IPS-18a (cell line): Measurements from ENCODE around the gene PDE6A.

ENCODE experiments used
- H3K27ac ChIP-seq: one replicate; pipeline ENCODE4 v1.5.1; 2013; ENCODE audit warnings: low read length
- H3K27me3 ChIP-seq: one replicate; pipeline ENCODE4 v1.6.1; 2013; ENCODE audit warnings: mild to moderate bottlenecking, low read length; ENCODE audit not compliant: control insufficient read depth, insufficient read depth
- H3K36me3 ChIP-seq: one replicate; pipeline ENCODE4 v1.6.1; 2013; ENCODE audit warnings: low read depth, low read length; ENCODE audit not compliant: control insufficient read depth
- H3K4me1 ChIP-seq: one replicate; pipeline ENCODE4 v1.6.1; 2013; ENCODE audit warnings: low read depth, low read length; ENCODE audit not compliant: control insufficient read depth
- H3K4me3 ChIP-seq: one replicate; pipeline ENCODE4 v1.5.1; 2013; ENCODE audit warnings: low read length
- H3K9ac ChIP-seq: one replicate; pipeline ENCODE4 v1.6.1; 2013; ENCODE audit warnings: mild to moderate bottlenecking, low read length, moderate library complexity
- H3K9me3 ChIP-seq: one replicate; pipeline ENCODE4 v1.6.1; 2013; ENCODE audit warnings: low read depth, low read length; ENCODE audit not compliant: control insufficient read depth

The PDE6A gene

DNA sequence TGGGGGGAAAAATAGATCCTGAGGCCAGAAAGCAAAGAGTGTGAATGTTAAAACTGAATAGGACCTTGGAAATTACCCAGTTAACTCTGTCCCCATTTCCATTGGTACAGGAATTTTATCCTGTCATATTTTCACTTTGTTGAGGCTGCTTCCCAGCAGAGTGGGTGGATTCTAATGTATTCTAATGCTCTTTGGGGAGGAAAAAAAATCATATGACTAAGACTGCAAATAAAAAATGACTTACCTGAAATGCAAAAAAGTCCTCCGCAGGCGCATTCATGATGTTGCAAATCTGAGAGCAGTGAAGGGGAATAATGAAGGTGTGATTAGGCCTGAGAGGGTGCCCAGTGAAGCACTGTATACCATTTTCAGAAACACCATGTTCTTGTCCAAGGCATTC, 41.2 kb downstream of the PDE6A start:
- no peaks in the 10 kb centered on the region for H3K27me3 ChIP-seq
- no peak overlapping the region for H3K27ac ChIP-seq
- H3K9ac ChIP-seq, result no peak overlapping the region
- H3K4me3 ChIP-seq, result no peak overlapping the region
- H3K4me1 ChIP-seq, result no peaks in the 10 kb centered on the region
- H3K9me3 ChIP-seq, result no peaks in the 10 kb centered on the region
- H3K36me3 ChIP-seq, result no peaks in the 10 kb centered on the region

- Histone ChIP-seq H3K9me3 (no peaks in the 10 kb centered on the region), H3K27ac (no peak overlapping the region), H3K4me3 (no peak overlapping the region), H3K36me3 (no peaks in the 10 kb centered on the region), H3K27me3 (no peaks in the 10 kb centered on the region), H3K9ac (no peak overlapping the region), H3K4me1 (no peaks in the 10 kb centered on the region)
These were observed 42.4 kb downstream of the PDE6A start for GRCh38 chr5:149902177-149902576.

DNA sequence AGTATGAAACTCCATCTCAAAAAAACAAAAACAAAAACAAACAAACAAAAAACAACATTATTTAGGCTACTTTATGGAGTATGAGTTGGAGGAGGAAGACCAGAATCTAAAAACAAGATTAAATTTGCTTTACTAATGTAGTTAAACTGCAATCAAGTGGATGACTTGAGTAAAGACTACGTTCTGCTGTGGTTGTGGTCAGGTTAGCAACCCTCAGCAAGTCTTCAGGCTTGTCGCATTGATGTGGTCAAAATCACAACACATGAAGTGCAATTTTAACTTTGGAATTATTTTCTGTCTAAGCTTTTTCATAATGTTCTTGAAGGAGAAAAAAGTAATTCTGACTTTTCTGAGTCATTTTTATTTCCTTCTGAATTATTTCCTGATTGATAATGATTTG, 43.1 kb downstream of the PDE6A start:
- H3K4me1 ChIP-seq, result no peaks in the 10 kb centered on the region
- no peaks in the 10 kb centered on the region for H3K9me3 ChIP-seq
- no peaks in the 10 kb centered on the region for H3K36me3 ChIP-seq
- no peak overlapping the region for H3K27ac ChIP-seq
- no peaks in the 10 kb centered on the region for H3K27me3 ChIP-seq
- H3K9ac ChIP-seq, result no peak overlapping the region
- H3K4me3 ChIP-seq, result no peak overlapping the region

DNA sequence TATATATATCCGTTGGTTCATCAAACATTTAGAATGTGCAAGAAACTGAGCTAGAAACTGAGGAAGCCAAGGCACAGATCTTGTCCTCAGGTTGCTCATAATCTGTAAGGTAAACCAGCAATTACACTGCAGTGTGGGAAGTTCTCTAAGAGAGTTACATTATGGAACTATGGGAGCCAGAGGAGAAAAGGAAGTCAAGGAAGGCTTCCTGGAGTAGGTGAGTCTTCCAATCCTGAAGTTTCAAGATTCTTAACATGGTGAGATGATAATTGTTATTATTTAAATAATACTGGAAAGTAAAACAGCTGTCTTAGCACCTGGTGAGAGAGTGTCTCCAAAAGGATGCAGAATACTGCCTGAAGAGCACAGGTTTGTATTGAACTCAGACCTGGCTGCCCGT, 44.2 kb downstream of the PDE6A start:
- no peaks in the 10 kb centered on the region for H3K27me3 ChIP-seq
- H3K4me3 ChIP-seq, result no peak overlapping the region
- H3K27ac ChIP-seq, result no peak overlapping the region
- no peak overlapping the region for H3K9ac ChIP-seq
- no peaks in the 10 kb centered on the region for H3K9me3 ChIP-seq
- no peaks in the 10 kb centered on the region for H3K36me3 ChIP-seq
- no peaks in the 10 kb centered on the region for H3K4me1 ChIP-seq

DNA sequence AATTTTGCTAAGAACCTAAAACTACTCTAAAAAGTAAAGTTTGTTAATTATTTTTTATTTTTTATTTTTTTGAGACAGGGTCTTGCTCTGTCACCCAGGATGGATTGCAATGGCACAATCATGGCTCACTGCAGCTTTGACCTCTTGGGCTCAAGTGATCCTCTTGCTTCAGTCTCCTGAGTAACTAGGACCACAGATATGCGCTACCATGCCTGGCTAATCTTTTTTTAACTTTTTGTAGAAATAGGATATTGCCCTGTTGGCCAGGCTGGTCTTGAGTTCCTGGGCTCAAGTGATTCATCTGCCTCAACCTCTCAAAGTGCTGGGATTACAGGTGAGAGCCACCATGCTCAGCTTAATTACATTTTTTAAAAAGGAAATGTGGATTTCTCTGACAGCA, 45.8 kb downstream of the PDE6A start:
- Histone ChIP-seq H3K36me3 (no peaks in the 10 kb centered on the region), H3K4me1 (no peaks in the 10 kb centered on the region), H3K9me3 (no peaks in the 10 kb centered on the region), H3K4me3 (no peak overlapping the region), H3K9ac (no peak overlapping the region), H3K27ac (no peak overlapping the region), H3K27me3 (no peaks in the 10 kb centered on the region)

DNA sequence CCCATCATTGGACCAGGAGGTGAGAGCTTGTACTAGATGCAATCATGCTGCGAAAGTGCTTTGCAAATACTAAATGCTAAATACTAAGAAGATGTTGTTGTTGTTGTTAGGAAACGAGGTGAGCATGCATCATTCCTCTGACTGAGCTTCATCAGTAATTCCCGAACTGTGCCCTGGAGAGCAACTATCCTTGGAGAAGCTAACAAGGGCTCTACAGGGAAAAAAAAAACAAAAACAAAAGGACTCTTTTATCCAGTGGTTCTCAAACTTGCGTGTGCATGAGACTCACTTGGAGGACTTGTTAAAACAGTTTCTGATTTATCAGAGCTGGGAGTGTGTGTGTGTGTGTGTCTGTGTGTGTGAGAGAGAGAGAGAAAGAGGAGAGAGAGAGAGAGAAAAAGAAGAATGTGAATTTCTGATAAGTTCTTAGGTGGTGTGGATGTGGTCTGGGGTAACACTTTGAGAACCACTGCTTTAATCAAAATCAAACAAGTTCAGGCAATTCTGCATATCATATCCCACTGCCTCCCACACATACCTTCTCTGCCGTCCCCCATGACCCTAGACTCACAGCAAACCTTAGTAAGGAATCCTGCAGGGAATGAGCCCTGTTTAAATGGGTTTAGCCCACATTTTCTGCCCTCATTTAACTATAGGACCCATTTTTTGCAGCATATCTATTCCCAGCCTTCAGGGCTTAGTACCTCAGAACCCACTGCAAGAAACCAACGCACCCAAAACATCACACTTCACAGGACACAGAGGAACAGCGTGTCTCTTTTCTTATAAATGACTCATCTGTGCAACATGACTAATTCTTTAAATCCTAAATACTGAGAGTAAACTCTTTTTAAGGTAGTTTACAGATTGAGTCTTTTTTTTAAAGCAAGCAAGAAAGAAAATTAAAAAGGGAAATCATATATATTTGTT, 48.9 kb downstream of the PDE6A start:
- H3K4me3 ChIP-seq, result no peak overlapping the region
- H3K36me3 ChIP-seq, result no peaks in the 10 kb centered on the region
- H3K9ac ChIP-seq, result no peak overlapping the region
- no peaks in the 10 kb centered on the region for H3K9me3 ChIP-seq
- H3K4me1 ChIP-seq, result no peaks in the 10 kb centered on the region
- H3K27me3 ChIP-seq, result no peaks in the 10 kb centered on the region
- no peak overlapping the region for H3K27ac ChIP-seq

- Histone ChIP-seq H3K27me3 (no peaks in the 10 kb centered on the region), H3K27ac (no peak overlapping the region)
These were observed 50.4 kb downstream of the PDE6A start for GRCh38 chr5:149894237-149894636.

GRCh38 chr5:149893403-149893931, 51.1 kb downstream of the PDE6A start:
- H3K9me3 ChIP-seq, result no peaks in the 10 kb centered on the region

More at GRCh38 chr5:149894237-149894636, 50.4 kb downstream of the PDE6A start:
- no peak overlapping the region for H3K9ac ChIP-seq
- H3K9me3 ChIP-seq, result no peaks in the 10 kb centered on the region
- H3K4me1 ChIP-seq, result no peaks in the 10 kb centered on the region
- no peak overlapping the region for H3K4me3 ChIP-seq
- no peaks in the 10 kb centered on the region for H3K36me3 ChIP-seq

DNA sequence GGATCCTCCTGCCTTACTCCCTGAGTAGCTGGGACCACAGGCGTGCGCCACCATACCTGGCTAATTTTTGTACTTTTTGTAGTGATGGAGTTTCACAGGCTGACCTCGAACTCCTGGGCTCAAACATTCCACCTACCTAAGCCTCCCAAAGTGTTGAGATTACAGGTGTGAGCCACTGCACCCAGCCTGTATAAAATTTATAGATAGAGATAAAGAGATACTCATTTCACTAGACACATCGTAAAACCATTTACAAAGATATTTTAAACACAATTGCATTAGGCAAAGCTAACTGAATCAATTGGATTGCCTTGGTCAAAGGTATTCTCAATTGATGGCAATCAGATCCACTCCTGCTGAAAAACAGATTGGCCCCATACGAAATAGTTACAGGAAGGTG, 52.0 kb downstream of the PDE6A start:
- Histone ChIP-seq H3K4me3 (no peak overlapping the region), H3K9ac (no peak overlapping the region), H3K9me3 (no peaks in the 10 kb centered on the region), H3K27me3 (no peaks in the 10 kb centered on the region), H3K36me3 (no peaks in the 10 kb centered on the region), H3K27ac (no peak overlapping the region), H3K4me1 (no peaks in the 10 kb centered on the region)

More at GRCh38 chr5:149893403-149893931, 51.1 kb downstream of the PDE6A start:
- H3K9ac ChIP-seq, result no peak overlapping the region
- H3K4me1 ChIP-seq, result no peaks in the 10 kb centered on the region
- H3K27me3 ChIP-seq, result no peaks in the 10 kb centered on the region
- no peak overlapping the region for H3K4me3 ChIP-seq
- H3K36me3 ChIP-seq, result no peaks in the 10 kb centered on the region
- no peak overlapping the region for H3K27ac ChIP-seq

DNA sequence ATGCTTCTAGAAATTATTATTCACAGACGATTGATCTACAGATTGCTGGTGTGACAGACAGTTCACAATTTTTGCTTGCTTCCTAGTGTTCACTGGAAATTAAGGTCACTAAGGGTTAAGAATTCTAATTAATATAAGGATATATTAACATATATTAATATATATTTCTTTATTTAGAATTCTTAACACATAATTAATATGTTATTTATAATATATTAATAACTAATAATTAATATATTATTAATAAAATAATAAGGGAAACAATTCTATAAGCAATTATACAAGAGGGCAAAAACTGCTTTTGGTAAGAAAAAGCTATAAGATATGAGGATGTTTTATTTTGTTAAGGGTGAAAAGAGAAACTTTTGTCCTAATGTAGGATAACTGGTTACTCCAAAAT, 56.3 kb downstream of the PDE6A start:
- H3K27ac ChIP-seq, result no peak overlapping the region
- H3K9ac ChIP-seq, result no peak overlapping the region

DNA sequence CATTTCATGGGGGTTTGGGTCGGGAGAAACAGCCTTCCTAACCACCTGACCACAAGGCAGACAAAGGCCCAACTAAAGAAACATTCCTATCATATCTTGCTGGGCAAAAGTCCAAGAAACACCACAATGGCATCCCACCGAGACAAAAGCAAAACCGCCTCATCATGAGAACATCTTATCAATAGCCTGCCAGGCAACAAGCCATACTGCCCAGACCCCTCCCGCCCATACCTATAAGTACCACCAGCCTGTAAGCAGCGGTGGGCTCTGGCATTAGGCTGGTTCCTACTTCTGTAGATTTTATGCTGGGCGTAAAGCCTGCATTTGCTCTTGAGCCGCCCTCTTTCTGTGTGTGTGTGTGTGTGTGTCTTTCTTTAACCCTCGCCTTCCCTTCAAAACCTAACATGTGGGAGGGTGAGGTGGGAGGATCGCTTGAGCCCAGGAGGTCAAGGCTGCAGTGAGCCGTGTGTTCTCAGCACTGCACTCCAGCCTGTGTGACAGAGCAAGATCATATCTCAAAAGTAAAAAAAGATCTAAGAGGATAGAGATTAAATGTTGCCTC, 56.9 kb downstream of the PDE6A start:
- Histone ChIP-seq H3K36me3 (no peaks in the 10 kb centered on the region), H3K4me3 (no peak overlapping the region), H3K9me3 (no peaks in the 10 kb centered on the region), H3K9ac (no peak overlapping the region), H3K27me3 (no peaks in the 10 kb centered on the region), H3K27ac (no peak overlapping the region), H3K4me1 (no peaks in the 10 kb centered on the region)

More for the DNA sequence above, 56.3 kb downstream of the PDE6A start:
- no peaks in the 10 kb centered on the region for H3K27me3 ChIP-seq
- no peaks in the 10 kb centered on the region for H3K4me1 ChIP-seq
- H3K9me3 ChIP-seq, result no peaks in the 10 kb centered on the region
- H3K36me3 ChIP-seq, result no peaks in the 10 kb centered on the region
- H3K4me3 ChIP-seq, result no peak overlapping the region
